HepG2 (cell line): ENCODE measurements around the gene KDM6B. TPM values are rescaled to one million over a fixed set of nuclear protein-coding genes. Genes with fewer than 3 reads are reported as not detected.

ENCODE experiments used
- CREBL2 ChIP-seq: sonication (generic); formaldehyde crosslinking; IDR thresholded peaks from 2 replicates; pipeline ENCODE4 v1.8.1; 2023; ENCODE audit warnings: missing genetic modification reagents, mild to moderate bottlenecking, borderline replicate concordance
- MEIS2 ChIP-seq: sonication (generic); formaldehyde crosslinking; IDR thresholded peaks from 2 replicates; pipeline ENCODE4 v1.9.0; 2021; ENCODE audit warnings: mild to moderate bottlenecking, missing genetic modification reagents
- NCOR1 ChIP-seq: fragments of 200-600 bp; sonication (generic); IDR thresholded peaks from 2 replicates; pipeline ENCODE4 v1.7.0; 2017; ENCODE audit warnings: antibody characterized with exemption, low read length, borderline replicate concordance
- PHF20 ChIP-seq: sonication (generic); formaldehyde crosslinking; IDR thresholded peaks from 2 replicates; pipeline ENCODE4 v1.5.0; 2020; ENCODE audit warnings: mild to moderate bottlenecking, missing genetic modification reagents
- RBFOX2 ChIP-seq: fragments of 200-400 bp; formaldehyde crosslinking; IDR thresholded peaks from 2 replicates; pipeline ENCODE4 v1.6.1; 2017; ENCODE audit warnings: low read depth, mild to moderate bottlenecking, low read length
- STAT5B ChIP-seq: sonication (generic); formaldehyde crosslinking; IDR thresholded peaks from 2 replicates; pipeline ENCODE4 v1.4.0; 2020; ENCODE audit warnings: missing genetic modification reagents
- TCF7L2 ChIP-seq: IDR thresholded peaks from 2 replicates; pipeline ENCODE4 v1.6.1; 2011; ENCODE audit warnings: mild to moderate bottlenecking, low read depth, low read length, moderate library complexity
- XBP1 ChIP-seq: sonication (generic); formaldehyde crosslinking; IDR thresholded peaks from 2 replicates; pipeline ENCODE4 v1.5.0; 2020; ENCODE audit warnings: missing genetic modification reagents
- ZBTB2 ChIP-seq: sonication (generic); formaldehyde crosslinking; IDR thresholded peaks from 2 replicates; pipeline ENCODE4 v1.8.0; 2022; ENCODE audit warnings: low read depth, missing genetic modification reagents
- ZFP36L1 ChIP-seq: sonication (generic); formaldehyde crosslinking; IDR thresholded peaks from 2 replicates; pipeline ENCODE4 v1.8.0; 2022; ENCODE audit warnings: mild to moderate bottlenecking, missing genetic modification reagents, moderate library complexity
- ZKSCAN1 ChIP-seq: fragments of 150-350 bp; IDR thresholded peaks from 2 replicates; pipeline ENCODE4 v1.6.1; 2014; ENCODE audit warnings: low read length
- ZNF10 ChIP-seq: sonication (generic); formaldehyde crosslinking; IDR thresholded peaks from 2 replicates; pipeline ENCODE4 v1.4.0; 2020; ENCODE audit warnings: mild to moderate bottlenecking, low read depth, missing genetic modification reagents, borderline replicate concordance
- ZNF180 ChIP-seq: sonication (generic); formaldehyde crosslinking; IDR thresholded peaks from 2 replicates; pipeline ENCODE4 v1.4.0; 2020; ENCODE audit warnings: low read depth, missing genetic modification reagents, borderline replicate concordance
- ZNF232 ChIP-seq: sonication (generic); formaldehyde crosslinking; IDR thresholded peaks from 2 replicates; pipeline ENCODE4 v1.4.0; 2020; ENCODE audit warnings: missing genetic modification reagents, borderline replicate concordance
- ZNF569 ChIP-seq: sonication (generic); formaldehyde crosslinking; IDR thresholded peaks from 2 replicates; pipeline ENCODE4 v1.5.0; 2020; ENCODE audit warnings: mild to moderate bottlenecking, missing genetic modification reagents, moderate library complexity, borderline replicate concordance
- ZNF597 ChIP-seq: sonication (generic); formaldehyde crosslinking; IDR thresholded peaks from 2 replicates; pipeline ENCODE4 v1.5.0; 2020; ENCODE audit warnings: missing genetic modification reagents
- ZNF646 ChIP-seq: sonication (generic); formaldehyde crosslinking; IDR thresholded peaks from 2 replicates; pipeline ENCODE4 v1.9.0; 2021; ENCODE audit warnings: mild to moderate bottlenecking, missing genetic modification reagents
- polyA plus RNA-seq, 8 experiments: library from polyadenylated mRNA; depleted of rRNA in 3 of 8; stranded (reverse) in 7 of 8; unstranded in 1 of 8; fragments of >200 nt; fragmentation: Illumina TruSeq in 4 of 8; extraction: Trizol in 4 of 8; gene quantifications; 2 replicates each; pipeline versions ENCODE4 v1.2.1 to v1.2.3, GENCODE V29; 2011 to 2016; ENCODE audit warnings: low read depth in 4 of 8, missing spikeins in 1 of 8, mixed read lengths in 1 of 8; ENCODE audit not compliant: insufficient read depth in 1 of 8
- total RNA-seq, 5 experiments: library from RNA; depleted of rRNA; stranded (reverse); fragments of >200 nt; fragmentation: Illumina TruSeq; extraction: Trizol; gene quantifications; 2 replicates each; pipeline ENCODE4 v1.2.3, GENCODE V29; 2016; ENCODE audit warnings: low read depth in 1 of 5
- TF ChIP-seq, protein P1 (sequence below): IDR thresholded peaks from 2 replicates; pipeline ENCODE4 v1.6.1; 2018; ENCODE audit warnings: missing genetic modification reagents, mild to moderate bottlenecking, missing compliant biosample characterization

KDM6B gene
- total and polyA plus RNA-seq, 2 of the 13 experiments (the other 11 are each of a cell fraction or from before 2014, with no cell fraction given), result 1.3 to 2.1 TPM

GRCh38 chr17:7833011-7833794 lies 814 bp upstream of the KDM6B start (continued):
- TF ChIP-seq ZNF646 (CRISPR knock-in tag) (0 out of 2 replicates have a peak, but pooled peaks have one; percentile 51), STAT5B (CRISPR knock-in tag) (no peak), MEIS2 (CRISPR knock-in tag) (no peak), ZNF10 (CRISPR knock-in tag) (no peak), ZNF232 (CRISPR knock-in tag) (no peak), RBFOX2 (no peak), ZBTB2 (CRISPR knock-in tag) (no peak), ZFP36L1 (CRISPR knock-in tag) (0 out of 2 replicates have a peak, but pooled peaks have one; percentile 33), NCOR1 (no peak), ZKSCAN1 (no peak), PHF20 (CRISPR knock-in tag) (no peak), CREBL2 (no peak), ZNF569 (CRISPR knock-in tag) (no peak), ZNF180 (CRISPR knock-in tag) (no peak), ZNF597 (CRISPR knock-in tag) (no peak), TCF7L2 (no peak), XBP1 (no peak)
- TF ChIP-seq, protein P1, sequence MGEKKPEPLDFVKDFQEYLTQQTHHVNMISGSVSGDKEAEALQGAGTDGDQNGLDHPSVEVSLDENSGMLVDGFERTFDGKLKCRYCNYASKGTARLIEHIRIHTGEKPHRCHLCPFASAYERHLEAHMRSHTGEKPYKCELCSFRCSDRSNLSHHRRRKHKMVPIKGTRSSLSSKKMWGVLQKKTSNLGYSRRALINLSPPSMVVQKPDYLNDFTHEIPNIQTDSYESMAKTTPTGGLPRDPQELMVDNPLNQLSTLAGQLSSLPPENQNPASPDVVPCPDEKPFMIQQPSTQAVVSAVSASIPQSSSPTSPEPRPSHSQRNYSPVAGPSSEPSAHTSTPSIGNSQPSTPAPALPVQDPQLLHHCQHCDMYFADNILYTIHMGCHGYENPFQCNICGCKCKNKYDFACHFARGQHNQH, result 0 out of 2 replicates have a peak, but pooled peaks have one; percentile 34
